Uterus (tissue), 2 donors: ENCODE results near the gene MAP1B.

Experiments
- CTCF ChIP-seq, 4 experiments: fragments of 200-600 bp in 2 of 4; fragments of 450-650 bp in 2 of 4; sonication (generic) in 2 of 4; IDR thresholded peaks; one replicate each; pipeline ENCODE4 v1.5.1; 2016 to 2019; ENCODE audit warnings: antibody characterized with exemption in 4 of 4, mild to moderate bottlenecking in 2 of 4, moderate library complexity in 1 of 4
- POLR2A ChIP-seq, 2 donors: fragments of 450-650 bp; IDR thresholded peaks; one replicate each; pipeline ENCODE4 v1.6.1; 2016; ENCODE audit warnings: antibody characterized with exemption in 2 of 2, mild to moderate bottlenecking in 1 of 2, moderate library complexity in 1 of 2

- TF ChIP-seq CTCF (IDR thresholded peaks at IDR 0.05) (no peak), POLR2A (IDR thresholded peaks at IDR 0.05) (no peak)
Observed at GRCh38 chr5:72252008-72252407, 144.7 kb downstream of the MAP1B start.
